ENCODE results near the gene NPR3. TPM values are rescaled to one million over a fixed set of nuclear protein-coding genes. Genes with fewer than 3 reads are reported as not detected.

Gene NPR3
- total RNA-seq, 4 donors from 2014 or later, result 25.4 to 45.1 (median 31.5) TPM

DNA sequence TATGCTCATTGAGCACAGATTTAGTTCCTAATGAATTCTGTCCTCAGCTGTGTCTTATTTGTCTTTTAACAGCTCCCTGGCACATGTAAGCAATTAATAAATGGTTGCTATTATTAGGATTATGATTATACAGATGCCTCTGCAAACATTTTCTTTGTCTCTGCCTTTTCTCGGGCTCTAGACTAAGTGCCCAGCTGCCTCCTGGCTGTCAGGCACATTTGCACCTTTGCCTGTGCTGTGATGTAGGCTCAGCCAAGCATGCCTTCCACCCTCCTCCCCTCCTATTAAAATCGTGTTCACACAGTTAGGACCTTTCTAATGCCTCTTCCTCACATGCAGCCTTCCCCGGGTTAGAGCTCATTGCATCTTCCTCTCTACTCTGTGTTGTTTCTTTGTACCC, 25.7 kb downstream of the NPR3 start:
- Histone ChIP-seq H3K4me1 (no peaks in the 10 kb centered on the region), H3K36me3 (peaks cover 0 to 6% of the 10 kb centered on the region in 2 donors), H3K9me3 (no peaks in the 10 kb centered on the region), H3K27me3 (no peaks in the 10 kb centered on the region), H3K27ac (no peak overlapping the region), H3K4me3 (replicated peaks in 1 of 3) (no peak overlapping the region)
- TF ChIP-seq POLR2A (IDR thresholded peaks at IDR 0.05), result no peak
- TF ChIP-seq, protein P1, sequence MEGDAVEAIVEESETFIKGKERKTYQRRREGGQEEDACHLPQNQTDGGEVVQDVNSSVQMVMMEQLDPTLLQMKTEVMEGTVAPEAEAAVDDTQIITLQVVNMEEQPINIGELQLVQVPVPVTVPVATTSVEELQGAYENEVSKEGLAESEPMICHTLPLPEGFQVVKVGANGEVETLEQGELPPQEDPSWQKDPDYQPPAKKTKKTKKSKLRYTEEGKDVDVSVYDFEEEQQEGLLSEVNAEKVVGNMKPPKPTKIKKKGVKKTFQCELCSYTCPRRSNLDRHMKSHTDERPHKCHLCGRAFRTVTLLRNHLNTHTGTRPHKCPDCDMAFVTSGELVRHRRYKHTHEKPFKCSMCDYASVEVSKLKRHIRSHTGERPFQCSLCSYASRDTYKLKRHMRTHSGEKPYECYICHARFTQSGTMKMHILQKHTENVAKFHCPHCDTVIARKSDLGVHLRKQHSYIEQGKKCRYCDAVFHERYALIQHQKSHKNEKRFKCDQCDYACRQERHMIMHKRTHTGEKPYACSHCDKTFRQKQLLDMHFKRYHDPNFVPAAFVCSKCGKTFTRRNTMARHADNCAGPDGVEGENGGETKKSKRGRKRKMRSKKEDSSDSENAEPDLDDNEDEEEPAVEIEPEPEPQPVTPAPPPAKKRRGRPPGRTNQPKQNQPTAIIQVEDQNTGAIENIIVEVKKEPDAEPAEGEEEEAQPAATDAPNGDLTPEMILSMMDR (IDR thresholded peaks at IDR 0.05), result no peak
- DNase-seq, result no peak
- WGBS, 2 donors, result 63 to 69% methylated on average over 3 of the region's 3 CpGs
- intact Hi-C loops (cut with DNase I), result no loop called here

GRCh38 chr5:32740651-32741050, 29.5 kb downstream of the NPR3 start:
- no peak overlapping the region for H3K27ac ChIP-seq
- no peaks in the 10 kb centered on the region for H3K4me1 ChIP-seq
- intact Hi-C loops (cut with DNase I), result no loop called here
- no peak for DNase-seq
- H3K4me3 ChIP-seq (replicated peaks in 1 of 3), result no peak overlapping the region
- no peaks in the 10 kb centered on the region for H3K27me3 ChIP-seq
- H3K9me3 ChIP-seq, result no peaks in the 10 kb centered on the region
- TF ChIP-seq POLR2A (IDR thresholded peaks at IDR 0.05), result no peak
- TF ChIP-seq, protein P1 (IDR thresholded peaks at IDR 0.05), result no peak
- peaks cover 0 to 6% of the 10 kb centered on the region in 2 donors for H3K36me3 ChIP-seq
- WGBS, 2 donors, result 85 to 92% methylated on average over 4 of the region's 4 CpGs

GRCh38 chr5:32745317-32745716, 34.2 kb downstream of the NPR3 start:
- no peaks in the 10 kb centered on the region for H3K4me1 ChIP-seq
- H3K27me3 ChIP-seq, result no peaks in the 10 kb centered on the region
- no peak overlapping the region for H3K4me3 ChIP-seq (replicated peaks in 1 of 3)
- H3K36me3 ChIP-seq, result no peaks in the 10 kb centered on the region
- TF ChIP-seq, protein P1 (IDR thresholded peaks at IDR 0.05), result no peak
- TF ChIP-seq POLR2A (IDR thresholded peaks at IDR 0.05), result no peak
- no peaks in the 10 kb centered on the region for H3K9me3 ChIP-seq
- H3K27ac ChIP-seq, result no peak overlapping the region
- intact Hi-C loops (cut with DNase I), result no loop called here
- 68% methylated on average over 2 of the region's 2 CpGs for WGBS, 2 donors
- no peak for DNase-seq

GRCh38 chr5:32752411-32752810, 41.3 kb downstream of the NPR3 start:
- no peaks in the 10 kb centered on the region for H3K9me3 ChIP-seq
- H3K4me1 ChIP-seq, result peaks cover 3 to 8% of the 10 kb centered on the region in 2 donors
- intact Hi-C loops (cut with DNase I), result no loop called here
- DNase-seq, result no peak
- H3K4me3 ChIP-seq (replicated peaks in 1 of 3), result no peak overlapping the region
- no peaks in the 10 kb centered on the region for H3K27me3 ChIP-seq
- H3K27ac ChIP-seq, result no peak overlapping the region
- TF ChIP-seq, protein P1 (IDR thresholded peaks at IDR 0.05), result no peak
- TF ChIP-seq POLR2A (IDR thresholded peaks at IDR 0.05), result no peak
- H3K36me3 ChIP-seq, result no peaks in the 10 kb centered on the region
- 91 to 96% methylated on average over 4 of the region's 4 CpGs for WGBS, 2 donors

DNA sequence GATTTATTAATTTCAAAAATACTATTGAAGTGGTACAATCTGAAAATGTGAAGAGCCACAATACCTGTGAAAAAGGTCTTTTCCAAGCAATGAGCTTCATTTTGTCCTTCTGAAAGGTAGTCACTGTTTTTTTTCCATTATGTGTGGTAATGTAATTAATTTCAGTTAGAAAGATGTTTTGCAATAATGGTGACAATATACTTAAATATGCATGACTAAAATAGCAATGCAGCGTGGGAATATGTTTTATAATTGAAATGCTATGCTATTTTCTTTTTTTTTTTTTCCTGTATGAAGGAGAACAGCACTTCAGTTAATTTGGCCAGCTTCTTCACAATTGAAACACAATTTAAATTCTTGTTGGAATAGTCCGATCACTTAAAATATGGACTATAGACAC, 41.9 kb downstream of the NPR3 start:
- DNase-seq, result no peak
- intact Hi-C loops (cut with DNase I), result no loop called here
- TF ChIP-seq, protein P1 (IDR thresholded peaks at IDR 0.05), result no peak
- Histone ChIP-seq H3K36me3 (no peaks in the 10 kb centered on the region), H3K4me3 (replicated peaks in 1 of 3) (no peak overlapping the region), H3K9me3 (no peaks in the 10 kb centered on the region), H3K4me1 (peaks cover 3 to 8% of the 10 kb centered on the region in 2 donors), H3K27me3 (no peaks in the 10 kb centered on the region), H3K27ac (no peak overlapping the region)
- WGBS, 2 donors, result 89 to 92% methylated on average over 2 of the region's 2 CpGs

Measured in thyroid gland (tissue), 4 donors.